Skin epidermis (tissue), 12 donors: ENCODE measurements around the gene ARMH3.

ENCODE experiments used
- H3K27ac ChIP-seq, 21 experiments: fragments of 200-600 bp; sonication (generic) in 11 of 21; one replicate each; pipeline ENCODE4 v1.5.0; 2020; ENCODE audit warnings: mild to moderate bottlenecking in 3 of 21, inconsistent platforms in 2 of 21, moderate library complexity in 2 of 21
- H3K4me3 ChIP-seq, 7 experiments: fragments of 200-600 bp; sonication (generic) in 2 of 7; one replicate each; pipeline ENCODE4 v1.5.0; 2020; ENCODE audit warnings: inconsistent platforms in 2 of 7, mild to moderate bottlenecking in 2 of 7, moderate library complexity in 1 of 7

The ARMH3 gene

GRCh38 chr10:101818872-101819633 lies 236.9 kb downstream of the ARMH3 start:
- H3K4me3 ChIP-seq, result peak overlapping the region; percentile 83 to 100 (median 97)

GRCh38 chr10:101818119-101818871 lies 237.7 kb downstream of the ARMH3 start, which contains the start of gene OGA:
Gene OGA, minus strand, starts transcription at chr10:101818444. Its CDS starts 422 bp downstream, at chr10:101818022.
- Histone ChIP-seq H3K4me3 (peak within 1 kb of the TSS; percentile 83 to 100 (median 97)), H3K27ac (peak within 1 kb of the TSS; percentile 53 to 99 (median 95))

More at GRCh38 chr10:101818872-101819633, 236.9 kb downstream of the ARMH3 start:
- peak overlapping the region in 20 of 21 experiments; percentile 38 to 99 (median 94) for H3K27ac ChIP-seq

DNA sequence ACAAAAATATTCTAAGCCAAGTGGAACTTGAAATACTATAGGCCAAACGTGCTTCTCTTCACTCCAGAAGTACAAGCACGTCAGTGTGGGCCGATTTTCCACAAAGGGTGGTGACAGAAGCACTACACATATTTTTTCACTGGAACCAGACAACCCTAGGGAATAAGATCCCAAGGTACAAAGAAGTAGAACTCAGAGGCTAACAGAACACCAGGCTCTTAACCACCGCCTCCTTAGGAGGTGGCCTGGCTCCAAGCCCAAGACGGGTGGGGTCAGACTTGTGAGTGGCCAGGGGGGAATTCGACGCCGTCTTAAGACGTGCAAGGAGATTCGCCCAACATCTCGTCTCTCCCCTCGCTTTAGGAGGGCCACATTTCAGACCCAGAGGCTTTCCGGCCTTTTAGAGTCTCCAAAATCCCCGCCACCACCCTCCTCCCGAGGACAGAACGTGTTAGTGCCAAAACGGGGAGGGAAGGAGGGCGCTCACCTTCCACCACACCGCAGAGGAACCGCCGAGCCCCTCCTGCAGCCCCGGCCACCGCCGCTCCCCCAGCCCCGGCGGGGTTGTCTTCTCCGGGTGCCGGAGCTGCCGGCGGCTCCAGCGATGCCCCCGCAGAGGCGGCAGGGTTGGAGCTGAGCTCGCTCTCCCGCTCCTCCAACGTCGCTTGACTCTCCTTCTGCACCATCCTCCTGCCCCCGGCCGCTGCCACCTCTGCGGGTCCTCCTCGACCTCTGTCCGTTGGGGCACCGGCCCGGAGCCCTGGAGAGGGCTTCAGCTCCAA lies 238.4 kb downstream of the ARMH3 start:
- peak overlapping the region; percentile 53 to 99 (median 95) for H3K27ac ChIP-seq
- H3K4me3 ChIP-seq, result peak overlapping the region; percentile 83 to 100 (median 97)

DNA sequence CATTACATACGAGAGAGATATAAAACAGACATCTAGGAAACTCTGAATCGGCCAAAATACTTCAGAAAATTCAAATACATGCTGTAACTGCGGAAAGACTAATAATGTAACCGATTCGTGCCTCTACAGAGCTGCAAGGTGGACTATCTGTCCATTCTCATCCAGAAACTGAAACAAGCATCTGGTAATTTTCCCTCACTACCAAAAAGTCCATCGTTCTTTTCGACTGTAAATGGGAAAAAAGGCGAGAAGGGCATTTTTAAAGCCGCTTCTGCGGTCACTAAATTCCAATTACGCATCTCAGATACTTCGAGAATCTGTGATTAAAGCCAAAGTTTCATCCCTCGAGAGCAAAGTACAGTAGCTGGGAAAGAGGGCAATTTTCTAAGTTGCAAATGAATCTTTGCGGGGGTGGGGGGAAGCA lies 239.0 kb downstream of the ARMH3 start:
- H3K4me3 ChIP-seq, result peak overlapping the region; percentile 83 to 100 (median 97)
- peak overlapping the region in 20 of 21 experiments; percentile 2 to 99 (median 94) for H3K27ac ChIP-seq

- H3K27ac ChIP-seq, result peak overlapping the region in 14 of 21 experiments; percentile 28 to 99 (median 94)
- H3K4me3 ChIP-seq, result peak overlapping the region; percentile 83 to 100 (median 97)
Observed at GRCh38 chr10:101816376-101816775, 239.6 kb downstream of the ARMH3 start.

DNA sequence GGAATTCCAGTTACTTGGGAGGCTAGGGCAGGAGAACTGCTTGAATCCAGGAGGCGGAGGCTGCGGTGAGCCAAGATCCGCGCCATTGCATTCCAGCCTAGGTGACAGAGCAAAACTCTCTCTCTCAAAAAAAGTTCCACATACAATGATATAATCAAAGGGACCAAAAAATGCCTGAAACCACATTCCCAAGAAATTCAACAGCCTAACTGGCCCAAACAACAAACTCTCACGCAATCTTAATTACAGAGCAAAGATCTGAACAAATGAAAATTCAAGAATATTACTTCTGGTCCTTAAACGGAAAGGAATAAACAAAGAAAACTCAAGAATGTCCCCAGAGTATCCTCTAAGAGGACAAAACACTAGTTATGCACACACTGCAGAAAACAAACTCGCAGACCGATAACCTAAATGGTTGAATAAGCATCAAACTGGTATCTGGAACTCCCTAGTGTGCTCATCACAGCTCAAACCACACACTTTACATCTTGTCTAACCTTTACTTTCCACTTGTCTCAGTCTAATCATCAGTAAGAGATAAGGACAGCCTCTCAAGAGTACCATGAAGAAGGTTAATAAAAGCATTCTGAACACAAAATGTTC lies 241.4 kb downstream of the ARMH3 start:
- peak overlapping the region in 3 of 7 experiments; percentile 83 to 100 (median 96) for H3K4me3 ChIP-seq
- peak overlapping the region in 5 of 21 experiments; percentile 11 to 97 (median 35) for H3K27ac ChIP-seq

DNA sequence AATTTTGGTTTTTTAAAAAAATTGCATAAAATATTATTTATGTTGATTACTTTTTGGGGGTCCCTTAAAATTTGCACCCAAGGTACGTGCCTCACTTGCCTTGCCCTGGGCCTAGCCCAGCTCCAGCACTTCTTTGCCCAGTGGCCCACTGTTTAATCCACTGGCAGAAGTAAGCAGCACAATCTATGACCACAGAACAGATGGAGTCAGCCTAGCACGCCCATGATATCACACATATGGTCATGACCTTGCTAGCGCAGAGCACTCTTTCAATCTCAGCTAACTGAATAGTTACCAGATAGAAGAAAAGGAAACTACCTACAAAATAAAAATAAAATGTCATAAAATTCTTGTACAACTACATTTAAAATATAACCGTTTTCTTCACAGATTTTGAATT lies 243.4 kb downstream of the ARMH3 start:
- Histone ChIP-seq H3K4me3 (no peak overlapping the region), H3K27ac (no peak overlapping the region)

GRCh38 chr10:101807158-101807557 lies 248.8 kb downstream of the ARMH3 start:
- Histone ChIP-seq H3K4me3 (no peak overlapping the region), H3K27ac (no peak overlapping the region)

DNA sequence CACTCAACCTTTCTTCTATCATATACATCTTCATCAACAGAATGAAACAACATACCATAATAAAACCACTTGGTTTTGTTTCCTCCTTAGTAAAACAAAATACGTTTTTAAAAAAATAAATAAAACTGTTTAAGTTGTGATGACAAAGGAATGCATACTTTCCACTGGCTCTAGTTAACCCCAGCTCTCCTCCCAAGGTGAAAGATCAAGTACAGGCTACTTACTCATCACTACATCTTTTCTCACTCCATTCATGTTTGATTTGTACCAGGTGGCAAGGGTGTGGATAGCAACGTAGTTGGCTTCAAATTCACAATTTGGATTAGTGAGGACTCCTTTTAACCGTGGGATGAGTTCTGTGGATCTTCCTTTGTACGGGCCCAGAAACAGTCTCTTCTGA lies 252.5 kb downstream of the ARMH3 start:
- no peak overlapping the region for H3K4me3 ChIP-seq
- no peak overlapping the region for H3K27ac ChIP-seq

DNA sequence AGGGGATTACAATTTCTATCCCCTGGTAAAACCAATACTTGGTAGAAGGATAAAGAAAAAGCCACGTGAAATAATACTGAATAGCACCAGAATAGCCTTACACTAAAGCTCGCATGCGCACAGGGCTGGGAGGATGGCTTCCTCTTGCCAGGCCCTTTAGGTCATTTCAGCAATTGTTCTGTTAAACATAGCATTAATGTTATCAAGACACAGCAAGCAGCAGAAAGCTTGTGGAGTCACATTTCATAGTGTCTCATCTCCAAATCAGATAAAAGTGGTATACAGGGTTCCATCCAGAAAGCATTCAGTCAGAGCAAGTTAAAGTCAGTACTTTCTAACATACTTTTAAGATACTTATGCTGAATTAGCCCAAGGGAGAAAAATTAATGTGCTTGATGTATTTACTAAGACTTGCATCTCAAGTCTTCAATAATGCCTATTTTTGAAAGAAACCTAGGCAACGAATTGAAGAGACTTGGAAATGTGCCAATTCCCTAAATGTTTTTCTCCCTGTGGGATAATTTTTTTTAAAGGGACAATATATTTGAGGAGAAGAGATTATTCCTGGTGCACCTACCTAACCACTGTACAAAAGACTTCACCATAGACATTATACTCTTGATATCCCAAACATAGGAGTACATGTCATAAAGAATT lies 258.4 kb downstream of the ARMH3 start:
- H3K27ac ChIP-seq, result no peak overlapping the region

More for the DNA sequence above, 258.4 kb downstream of the ARMH3 start:
- H3K4me3 ChIP-seq, result no peak overlapping the region
